AG09319 (cell line): ENCODE data around the gene HSPB3.

Source experiments
- DNase-seq: peaks from one replicate; pipeline ENCODE4 v3.0.0-alpha.2; 2010; ENCODE audit warnings: low read depth; ENCODE audit errors: extremely low read depth
- TF ChIP-seq, protein P1 (sequence below): IDR thresholded peaks from 2 replicates; pipeline ENCODE4 v1.5.1; 2011; ENCODE audit warnings: low read depth, mild to moderate bottlenecking, inconsistent platforms, low read length, moderate library complexity

Gene HSPB3

DNA sequence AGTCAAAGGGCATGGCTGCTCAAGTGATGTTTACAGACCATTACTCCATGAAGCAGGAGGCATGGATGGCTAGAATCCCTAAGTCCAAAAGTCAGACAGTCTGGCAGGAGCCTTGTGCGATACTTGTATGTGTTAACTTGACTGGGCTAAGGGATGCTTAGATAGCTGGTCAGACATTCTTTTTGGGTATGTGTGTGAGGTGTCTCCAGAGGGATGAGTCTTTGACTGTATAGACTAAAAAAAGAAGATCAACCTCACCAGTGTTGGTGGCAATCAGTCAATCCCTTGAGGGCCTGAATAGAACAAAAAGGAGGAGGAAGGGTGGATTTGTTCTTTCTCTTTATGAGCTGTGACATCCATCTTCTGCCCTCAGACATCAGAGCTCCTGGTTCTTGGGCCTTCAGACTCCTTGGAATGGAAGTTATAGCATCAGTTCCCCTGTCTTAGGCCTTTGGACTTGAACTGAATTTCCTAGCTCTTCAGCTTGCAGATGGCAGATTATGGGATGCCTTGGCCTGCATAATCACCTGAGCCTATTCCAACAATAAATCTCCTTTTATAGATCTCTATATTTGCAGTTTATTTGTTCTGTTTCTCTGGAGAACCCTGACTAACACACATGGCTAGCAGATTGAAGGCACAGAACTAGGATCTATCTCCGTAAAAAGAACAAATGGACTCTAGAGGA lies 9.7 kb upstream of the HSPB3 start:
- TF ChIP-seq, protein P1, sequence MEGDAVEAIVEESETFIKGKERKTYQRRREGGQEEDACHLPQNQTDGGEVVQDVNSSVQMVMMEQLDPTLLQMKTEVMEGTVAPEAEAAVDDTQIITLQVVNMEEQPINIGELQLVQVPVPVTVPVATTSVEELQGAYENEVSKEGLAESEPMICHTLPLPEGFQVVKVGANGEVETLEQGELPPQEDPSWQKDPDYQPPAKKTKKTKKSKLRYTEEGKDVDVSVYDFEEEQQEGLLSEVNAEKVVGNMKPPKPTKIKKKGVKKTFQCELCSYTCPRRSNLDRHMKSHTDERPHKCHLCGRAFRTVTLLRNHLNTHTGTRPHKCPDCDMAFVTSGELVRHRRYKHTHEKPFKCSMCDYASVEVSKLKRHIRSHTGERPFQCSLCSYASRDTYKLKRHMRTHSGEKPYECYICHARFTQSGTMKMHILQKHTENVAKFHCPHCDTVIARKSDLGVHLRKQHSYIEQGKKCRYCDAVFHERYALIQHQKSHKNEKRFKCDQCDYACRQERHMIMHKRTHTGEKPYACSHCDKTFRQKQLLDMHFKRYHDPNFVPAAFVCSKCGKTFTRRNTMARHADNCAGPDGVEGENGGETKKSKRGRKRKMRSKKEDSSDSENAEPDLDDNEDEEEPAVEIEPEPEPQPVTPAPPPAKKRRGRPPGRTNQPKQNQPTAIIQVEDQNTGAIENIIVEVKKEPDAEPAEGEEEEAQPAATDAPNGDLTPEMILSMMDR, result no peak

DNA sequence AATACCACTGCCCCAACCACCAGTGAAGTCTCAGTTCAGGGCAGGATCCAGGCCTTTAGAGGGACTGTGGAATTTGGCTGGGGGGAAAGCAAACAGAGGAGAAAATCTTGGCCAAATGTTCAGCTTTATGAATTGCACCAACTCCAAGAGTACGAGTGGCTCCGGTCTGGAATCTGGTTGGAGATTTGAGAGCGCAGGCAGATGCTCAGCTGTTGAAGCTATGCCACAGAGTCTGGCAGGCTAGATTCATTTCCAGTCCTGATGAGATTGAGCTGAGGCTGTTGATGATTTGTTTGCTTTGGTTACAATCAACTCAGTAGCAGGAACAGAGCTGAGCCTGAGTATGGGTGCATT lies 9.1 kb upstream of the HSPB3 start:
- TF ChIP-seq, protein P1, result no peak
- no peak for DNase-seq

More for the DNA sequence above, 9.7 kb upstream of the HSPB3 start:
- no peak for DNase-seq

DNA sequence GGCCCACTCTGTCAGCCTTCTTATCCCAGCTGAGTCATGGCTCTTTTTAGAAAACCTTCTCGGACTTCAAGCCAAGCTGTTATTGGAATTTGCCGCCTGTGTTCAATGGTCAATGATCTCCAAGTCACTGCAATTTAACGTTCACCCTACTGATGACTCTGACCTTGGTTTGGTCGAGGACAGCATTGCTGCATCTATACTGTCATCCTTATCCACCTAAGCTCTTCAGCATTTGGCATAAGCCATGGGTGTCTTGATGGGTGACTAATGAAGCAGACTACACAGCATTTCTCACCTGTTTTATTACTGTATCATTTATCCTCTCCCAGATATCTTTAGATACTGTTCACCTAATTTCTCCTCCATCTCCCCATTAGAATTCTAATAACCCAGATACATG lies 5.6 kb upstream of the HSPB3 start:
- TF ChIP-seq, protein P1, result no peak
- no peak for DNase-seq

DNA sequence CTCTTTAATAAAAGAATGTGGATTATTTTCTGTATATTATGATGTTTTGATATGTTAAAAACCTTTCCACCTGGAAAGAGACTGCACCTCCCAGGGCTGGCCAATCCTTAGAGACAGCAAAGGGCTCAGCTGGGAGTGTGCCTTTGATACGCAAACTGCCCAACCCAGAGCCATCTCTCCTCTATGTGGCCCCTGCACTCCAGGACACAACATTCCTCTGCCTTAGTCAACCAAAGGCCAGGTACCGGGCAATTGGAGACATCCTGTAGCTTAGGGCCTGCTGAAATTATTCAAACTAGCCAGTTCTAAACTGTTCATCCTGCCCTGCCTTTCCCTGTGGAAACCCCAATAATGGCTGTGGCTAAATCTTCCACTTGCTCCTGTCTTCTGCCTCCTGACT lies 5.0 kb upstream of the HSPB3 start:
- DNase-seq, result no peak
- TF ChIP-seq, protein P1, result no peak

DNA sequence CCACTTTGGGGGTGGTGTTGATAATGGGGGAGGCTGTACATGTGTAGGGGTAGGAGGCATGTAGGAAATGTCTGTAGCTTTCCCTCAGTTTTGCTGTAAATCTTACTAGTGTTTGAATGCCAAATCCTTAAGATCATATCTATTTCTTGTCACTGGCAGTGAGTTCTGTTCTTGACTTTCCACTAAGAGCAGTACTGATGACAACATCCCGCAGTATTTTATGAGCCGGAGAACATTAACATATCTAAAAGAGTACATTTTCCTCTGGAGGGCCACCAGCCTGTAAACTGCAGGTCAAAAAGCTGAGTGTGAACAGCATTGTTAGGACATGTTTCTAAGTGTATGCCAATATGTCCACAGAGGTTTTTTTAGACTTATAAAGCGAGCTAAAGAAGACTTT lies 2.5 kb upstream of the HSPB3 start:
- TF ChIP-seq, protein P1, result no peak
- no peak for DNase-seq

DNA sequence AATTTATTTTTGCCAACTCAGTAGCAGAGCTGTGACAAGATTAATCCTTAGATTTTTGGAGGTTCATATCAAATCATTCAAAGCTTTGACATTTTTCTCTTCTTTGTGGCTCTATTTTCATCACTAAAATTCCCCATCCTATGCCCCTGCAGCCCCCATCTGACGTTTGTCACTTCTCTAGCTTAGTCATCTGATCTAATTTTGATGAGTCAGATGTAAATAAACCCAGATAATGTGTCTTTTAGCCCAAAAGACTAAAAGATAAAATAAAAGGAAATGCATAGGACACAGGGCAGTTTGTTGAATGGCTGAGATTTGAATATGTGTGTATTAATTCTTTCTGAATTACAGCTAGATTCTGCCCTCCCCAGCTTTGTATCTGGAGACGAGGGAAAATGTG lies 897 bp upstream of the HSPB3 start:
- DNase-seq, result no peak
- TF ChIP-seq, protein P1, result no peak

DNA sequence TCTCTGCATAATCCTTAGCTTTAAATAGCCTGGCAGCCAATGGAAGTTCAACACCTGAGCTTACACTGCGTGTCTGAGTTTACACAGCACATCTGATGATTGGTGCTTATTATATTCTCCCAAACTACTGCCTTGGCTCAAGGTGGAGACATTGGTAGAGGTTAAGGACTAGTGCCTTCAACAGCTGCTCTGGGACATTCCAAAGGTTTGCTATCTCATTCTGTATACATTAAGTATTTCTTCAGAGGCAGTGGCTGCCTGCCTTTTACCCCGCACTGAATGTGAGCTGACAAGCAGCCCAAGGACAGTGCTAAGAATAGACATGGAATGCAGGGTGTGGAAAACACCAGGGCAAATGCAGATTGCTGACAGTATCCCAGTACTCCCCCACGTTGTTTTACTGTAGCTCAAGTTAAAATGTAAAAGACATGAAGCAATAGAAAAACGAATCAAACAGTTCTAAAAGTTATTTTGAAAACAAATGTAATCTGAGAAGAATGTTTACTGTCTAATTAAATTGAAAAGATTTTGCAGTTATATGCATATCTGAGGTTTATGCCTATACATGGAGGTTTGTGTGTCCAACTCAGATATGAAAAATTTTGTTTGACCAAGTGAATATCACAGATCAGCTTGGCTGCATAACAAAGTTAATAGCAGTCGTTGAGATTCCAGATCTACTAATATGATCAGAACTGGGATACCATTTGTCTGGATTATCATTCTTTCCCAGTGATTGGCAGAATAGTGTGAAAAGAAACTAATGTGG lies 1.8 kb downstream of the HSPB3 start:
- peak; percentile 75 for DNase-seq
- TF ChIP-seq, protein P1, result no peak
